Measurements from ENCODE around the gene NDUFV1. TPM values are rescaled to one million over a fixed set of nuclear protein-coding genes. Genes with fewer than 3 reads are reported as not detected.
A peak's percentile ranks its signal among the peaks of the same experiment; 100 is the strongest.
"Not testable (repeated sequence)": the region's sequence is repeated elsewhere in the genome, so short reads cannot be mapped to it uniquely, and the experiment has no call there.

NDUFV1 gene
- total RNA-seq, 2 experiments from 2014 or later: 211 to 219 TPM

- H3K9me3 Mint-ChIP-seq; H3K4me3 Mint-ChIP-seq; H3K27ac Mint-ChIP-seq; ATAC-seq (ENCODE audit: low read depth); POLR2A ChIA-PET; H3K36me3 Mint-ChIP-seq; H3K4me1 Mint-ChIP-seq: not testable (repeated sequence)
- DNase-seq: peak; percentile 7
- H3K27me3 Mint-ChIP-seq: peaks cover 12% of the 10 kb centered on the region
Measured at GRCh38 chr11:67659651-67660165, 53.0 kb downstream of the NDUFV1 start.

DNA sequence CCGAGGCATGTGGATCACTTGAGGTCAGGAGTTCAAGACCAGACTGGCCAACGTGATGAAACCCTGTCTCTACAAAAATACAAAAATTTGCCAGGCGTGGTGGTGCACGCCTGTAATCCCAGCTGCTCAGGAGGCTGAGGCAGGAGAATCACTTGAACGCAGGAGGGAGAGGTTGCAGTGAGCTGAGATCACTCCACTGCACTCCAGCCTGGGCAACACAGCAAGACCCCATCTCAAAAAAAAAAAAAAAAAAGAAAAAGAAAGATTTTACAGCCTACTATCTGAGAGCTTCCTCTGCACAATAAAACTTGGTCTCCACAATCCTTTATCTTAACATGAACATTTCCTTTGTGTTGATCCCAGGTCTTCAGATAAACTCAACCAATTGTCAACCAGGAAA, 54.0 kb downstream of the NDUFV1 start:
- H3K9me3 Mint-ChIP-seq; H3K27ac Mint-ChIP-seq; H3K4me1 Mint-ChIP-seq; H3K36me3 Mint-ChIP-seq; H3K4me3 Mint-ChIP-seq; ATAC-seq (ENCODE audit: low read depth): not testable (repeated sequence)
- POLR2A ChIA-PET: interaction anchor here (0.7 kb wide), 2 partner anchors 31 to 256 kb away, joined by 4 to 5 read pairs; partner anchors contain the start of gene NUDT8
- peaks cover 12% of the 10 kb centered on the region for H3K27me3 Mint-ChIP-seq
- peak; percentile 3 for DNase-seq

Other genes starting within 250 kb of the NDUFV1 start
- 1 to 10 TPM; 4.3 to 4.7 TPM for gene CLCF1, start 233.3 kb upstream of the NDUFV1 start, total RNA-seq
- 10 to 100 TPM; 65.3 to 67.1 TPM for gene RAD9A, start 214.9 kb upstream of the NDUFV1 start, total RNA-seq
- gene PPP1CA, start 205.1 kb upstream of the NDUFV1 start, total RNA-seq: 100 to 1,000 TPM; 290 to 311 TPM
- gene TBC1D10C, start 202.9 kb upstream of the NDUFV1 start, total RNA-seq: 100 to 1,000 TPM; 359 to 367 TPM
- 1 to 10 TPM; 5.5 to 5.6 TPM for gene CARNS1, start 191.3 kb upstream of the NDUFV1 start, total RNA-seq
- gene RPS6KB2, start 178.4 kb upstream of the NDUFV1 start, total RNA-seq: 10 to 100 TPM; 69.0 to 71.4 TPM
- 100 to 1,000 TPM; 351 to 371 TPM for gene PTPRCAP, start 169.3 kb upstream of the NDUFV1 start, total RNA-seq
- gene CORO1B, start 163.5 kb upstream of the NDUFV1 start, total RNA-seq: 100 to 1,000 TPM; 168 to 195 TPM
- gene GPR152, start 154.2 kb upstream of the NDUFV1 start, total RNA-seq: not detected
- 1 to 10 TPM; 2.8 to 3.0 TPM for gene CABP4, start 151.6 kb upstream of the NDUFV1 start, total RNA-seq
- 10 to 100 TPM; 63.2 to 69.1 TPM for gene TMEM134, start 137.7 kb upstream of the NDUFV1 start, total RNA-seq
- 100 to 1,000 TPM; 161 to 166 TPM for gene AIP, start 123.9 kb upstream of the NDUFV1 start, total RNA-seq
- 100 to 1,000 TPM; 125 to 132 TPM for gene PITPNM1, start 101.6 kb upstream of the NDUFV1 start, total RNA-seq
- 100 to 1,000 TPM in 1 of 2 experiments, 10 to 100 TPM in 1; 94.6 to 101 TPM for gene CDK2AP2, start 98.8 kb upstream of the NDUFV1 start, total RNA-seq
- gene CABP2, start 83.5 kb upstream of the NDUFV1 start, total RNA-seq: not detected
- 100 to 1,000 TPM; 211 to 219 TPM for gene GSTP1, start 23.1 kb upstream of the NDUFV1 start, total RNA-seq
- gene NUDT8, start 23.0 kb downstream of the NDUFV1 start, total RNA-seq: 10 to 100 TPM; 10.9 to 12.4 TPM
- gene TBX10, start 32.8 kb downstream of the NDUFV1 start, total RNA-seq: not detected
- gene ACY3, start 43.8 kb downstream of the NDUFV1 start, total RNA-seq: under 1 TPM; 0.33 to 0.57 TPM
- not detected for gene ALDH3B2, start 67.7 kb downstream of the NDUFV1 start, total RNA-seq

All from activated naive CD8-positive, alpha-beta T cell treated with anti-CD3 and anti-CD28 coated beads, Interleukin-2, amount 10 ng/mL, durations not matched to agents 7 days and 5 days (primary cell).